Subcutaneous adipose tissue (tissue), 4 donors: ENCODE measurements around the gene ADARB2. TPM values are rescaled to one million over a fixed set of nuclear protein-coding genes. Genes with fewer than 3 reads are reported as not detected.

Experiments
- total RNA-seq, 4 donors: library from RNA; depleted of rRNA; stranded (reverse); fragments of >200 nt; gene quantifications; one replicate each; pipeline ENCODE4 v1.1.0, GENCODE V29; 2016
- TF ChIP-seq, protein P1 (sequence below): fragments of 450-650 bp; IDR thresholded peaks from one replicate; pipeline ENCODE4 v1.5.1; 2016; ENCODE audit warnings: low read depth, mild to moderate bottlenecking, control low read depth, antibody characterized with exemption, moderate library complexity

Gene ADARB2
- total RNA-seq, 4 donors from 2014 or later = under 0.01 to 0.65 (median 0.44) TPM; not detected in 1

DNA sequence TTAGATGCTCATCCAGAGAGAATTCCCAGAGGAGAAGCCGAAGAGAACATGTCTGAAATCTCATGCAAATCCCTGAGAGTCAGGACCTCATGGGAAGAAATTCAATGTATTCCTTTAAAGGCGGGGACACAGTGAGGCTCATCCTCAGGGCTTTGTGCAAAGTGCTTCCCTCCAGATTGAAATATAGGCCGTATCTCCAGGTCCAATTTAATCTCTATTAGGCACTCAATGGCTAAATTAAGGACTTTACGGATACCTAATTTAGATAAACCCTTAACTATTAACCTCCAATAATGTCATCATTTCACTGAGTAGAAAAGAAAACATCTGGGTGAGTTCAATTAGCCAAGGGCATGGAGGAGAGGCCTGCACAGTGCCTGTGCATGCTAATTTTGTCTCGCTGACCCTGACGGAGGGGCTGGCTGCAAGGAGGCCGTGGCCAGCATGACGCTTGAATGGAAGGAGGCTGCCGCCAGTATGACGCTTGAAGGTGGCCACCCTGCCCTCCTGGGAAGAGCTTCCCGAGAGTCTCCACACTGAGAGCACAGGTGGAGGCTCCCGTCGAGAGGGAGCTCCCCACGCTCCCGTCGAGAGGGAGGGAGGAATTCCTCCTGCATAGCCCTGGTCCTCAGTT lies 287.6 kb downstream of the ADARB2 start:
- TF ChIP-seq, protein P1, sequence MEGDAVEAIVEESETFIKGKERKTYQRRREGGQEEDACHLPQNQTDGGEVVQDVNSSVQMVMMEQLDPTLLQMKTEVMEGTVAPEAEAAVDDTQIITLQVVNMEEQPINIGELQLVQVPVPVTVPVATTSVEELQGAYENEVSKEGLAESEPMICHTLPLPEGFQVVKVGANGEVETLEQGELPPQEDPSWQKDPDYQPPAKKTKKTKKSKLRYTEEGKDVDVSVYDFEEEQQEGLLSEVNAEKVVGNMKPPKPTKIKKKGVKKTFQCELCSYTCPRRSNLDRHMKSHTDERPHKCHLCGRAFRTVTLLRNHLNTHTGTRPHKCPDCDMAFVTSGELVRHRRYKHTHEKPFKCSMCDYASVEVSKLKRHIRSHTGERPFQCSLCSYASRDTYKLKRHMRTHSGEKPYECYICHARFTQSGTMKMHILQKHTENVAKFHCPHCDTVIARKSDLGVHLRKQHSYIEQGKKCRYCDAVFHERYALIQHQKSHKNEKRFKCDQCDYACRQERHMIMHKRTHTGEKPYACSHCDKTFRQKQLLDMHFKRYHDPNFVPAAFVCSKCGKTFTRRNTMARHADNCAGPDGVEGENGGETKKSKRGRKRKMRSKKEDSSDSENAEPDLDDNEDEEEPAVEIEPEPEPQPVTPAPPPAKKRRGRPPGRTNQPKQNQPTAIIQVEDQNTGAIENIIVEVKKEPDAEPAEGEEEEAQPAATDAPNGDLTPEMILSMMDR = no peak

DNA sequence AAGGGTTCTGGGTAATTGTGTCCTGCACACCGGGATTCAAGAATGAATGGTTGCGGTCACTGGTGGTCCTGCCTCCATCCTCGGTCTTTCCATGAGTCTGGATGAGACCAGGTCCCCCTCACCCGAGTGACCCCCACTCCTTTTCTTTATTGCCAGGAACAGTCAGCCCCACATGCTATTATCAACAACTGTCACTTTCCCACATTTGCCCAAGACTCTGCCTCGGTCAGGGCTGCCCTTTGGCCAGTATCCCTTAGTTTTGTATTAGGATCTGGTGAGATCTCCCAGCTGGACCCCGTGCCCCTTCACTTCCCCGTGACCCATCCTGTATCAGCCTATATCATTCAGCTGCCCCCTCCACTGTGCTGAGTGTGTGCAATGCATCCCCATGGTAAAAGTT lies 288.3 kb downstream of the ADARB2 start:
- TF ChIP-seq, protein P1 = no peak

DNA sequence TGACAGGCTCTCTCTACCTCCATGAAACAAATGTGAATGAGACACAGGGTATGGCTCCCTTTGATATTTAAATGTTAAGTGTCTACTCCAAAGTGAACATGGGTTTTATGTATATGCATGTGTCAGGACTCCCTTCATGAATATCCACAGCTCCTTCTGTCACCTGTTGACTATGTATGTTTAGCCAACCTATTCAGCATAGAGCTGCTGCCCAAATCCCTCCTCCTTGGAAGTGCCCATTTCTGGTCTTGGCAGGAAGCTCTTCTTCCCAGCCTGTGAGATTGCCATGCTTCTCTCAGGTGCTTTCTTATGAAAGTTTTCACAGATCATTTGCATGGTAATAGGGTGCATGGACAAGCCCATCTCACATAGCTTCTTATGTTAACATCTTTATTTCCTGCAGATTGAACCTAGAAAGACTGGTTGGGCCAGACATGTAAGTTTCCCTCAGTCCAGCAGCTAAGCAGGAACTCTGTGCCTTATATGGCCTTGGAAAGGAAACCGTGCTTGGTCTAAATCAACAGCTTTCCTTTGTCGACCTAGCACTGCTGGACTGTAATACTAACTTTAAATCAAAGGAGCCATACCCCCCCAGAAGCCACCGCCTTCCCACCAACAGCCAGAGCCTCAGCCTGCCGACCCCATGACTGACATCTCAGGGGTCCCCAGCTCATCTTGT lies 288.9 kb downstream of the ADARB2 start:
- TF ChIP-seq, protein P1 = no peak

DNA sequence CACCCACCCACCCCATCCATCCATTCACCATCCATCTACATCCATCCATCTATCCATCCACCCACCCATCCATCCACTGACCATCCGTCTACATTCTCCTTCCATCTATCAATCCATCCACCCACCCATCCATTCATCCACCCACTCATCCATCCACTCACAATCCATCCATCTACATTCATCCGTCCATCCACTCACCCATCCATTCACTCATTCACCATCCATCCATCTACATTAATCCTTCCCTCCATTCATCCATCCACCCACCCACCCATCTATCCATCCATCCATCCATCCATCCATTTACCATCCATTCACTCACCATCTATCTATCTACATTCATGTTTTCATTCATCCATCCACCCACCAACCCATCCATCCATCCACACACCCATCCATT lies 292.5 kb downstream of the ADARB2 start:
- TF ChIP-seq, protein P1 = no peak

DNA sequence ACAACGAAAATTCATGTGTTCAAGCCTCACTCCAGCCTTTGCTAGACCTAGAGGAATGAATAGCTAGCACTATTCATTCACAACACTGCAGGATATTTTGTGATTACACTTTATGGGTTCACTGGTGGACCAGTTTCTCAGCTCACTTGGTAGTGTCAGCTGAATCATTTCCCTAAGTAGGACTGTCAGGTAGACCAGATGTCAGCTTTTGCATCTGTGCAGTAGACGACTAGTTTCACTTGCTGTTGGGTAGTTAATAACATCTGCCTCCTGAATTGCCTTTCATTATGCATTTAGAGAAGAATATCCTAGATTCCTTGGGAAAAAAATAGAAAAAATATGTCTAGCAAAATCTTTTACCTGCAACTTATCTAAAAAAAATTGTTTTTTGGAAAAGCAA lies 296.4 kb downstream of the ADARB2 start:
- TF ChIP-seq, protein P1 = no peak

DNA sequence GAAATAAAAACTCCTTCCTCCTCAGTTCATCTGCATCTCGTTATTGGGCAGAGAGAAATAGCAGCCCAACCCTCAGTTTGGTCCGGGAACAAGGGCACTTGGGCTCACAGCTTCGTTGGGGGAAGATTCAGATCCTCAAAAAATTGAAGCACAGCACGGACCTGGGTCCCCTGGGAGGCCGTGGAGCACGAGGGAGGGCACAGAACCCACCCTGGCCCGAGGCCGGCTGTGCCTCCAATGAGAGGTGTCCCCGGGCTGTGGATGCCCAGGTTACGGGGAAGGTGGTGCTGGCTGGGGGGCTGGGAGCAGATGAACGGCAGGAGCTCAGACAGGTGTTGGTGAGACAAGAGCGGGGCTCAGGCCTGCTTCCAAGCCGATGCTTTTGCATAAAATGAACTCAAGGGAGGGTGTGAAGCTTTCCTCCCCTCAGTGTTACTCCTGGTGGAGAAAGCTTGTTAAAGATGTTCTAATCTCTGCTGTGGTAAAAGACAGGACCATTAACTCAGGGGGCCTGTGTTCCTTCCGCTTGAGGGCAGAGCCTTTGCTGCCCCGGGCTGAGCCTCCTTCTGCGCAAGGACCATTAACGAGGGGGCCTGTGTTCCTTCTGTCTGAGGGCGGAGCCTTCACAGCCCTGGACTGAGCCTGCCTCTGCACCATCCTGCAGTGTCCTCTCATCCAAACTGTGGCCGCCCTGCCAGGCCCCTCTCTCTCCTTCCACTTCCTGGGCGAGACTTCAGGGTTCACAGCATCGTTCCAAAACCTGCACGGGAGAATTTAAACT lies 302.2 kb downstream of the ADARB2 start:
- TF ChIP-seq, protein P1 = no peak

DNA sequence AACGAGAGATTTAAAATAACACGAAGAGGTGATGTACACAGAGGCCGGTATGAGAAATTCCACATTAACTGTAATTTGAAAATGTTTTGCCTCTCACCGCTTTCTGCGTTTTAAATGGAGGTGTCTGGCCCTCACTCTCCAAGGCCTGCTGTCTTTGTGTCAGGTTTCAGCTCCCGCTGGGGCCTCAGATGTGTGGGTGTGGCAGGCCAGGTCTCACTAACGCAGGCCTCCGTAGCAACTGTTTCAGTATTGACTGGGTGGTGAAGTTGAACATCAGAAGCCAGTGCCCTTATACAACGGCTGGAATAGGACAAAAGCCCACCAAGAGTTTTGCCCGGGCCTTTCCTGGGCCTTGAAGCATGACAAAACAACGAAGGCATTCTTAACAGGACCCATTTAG lies 303.1 kb downstream of the ADARB2 start:
- TF ChIP-seq, protein P1 = no peak
